SK-N-SH treated with all-trans-retinoic acid at 6 μM for 48 hours (cell line): Measurements from ENCODE around the gene DEFB123.

Source experiments
- ATAC-seq: fragments of 200-7000 bp; cut with Tn5 transposase; 3 replicates; pipeline ENCODE4 v1.9.1; 2020; ENCODE audit warnings: mild to moderate bottlenecking, moderate library complexity
- ARNTL ChIP-seq: fragments of 450-650 bp; formaldehyde crosslinking; IDR thresholded peaks from 2 replicates; pipeline ENCODE4 v1.5.0; 2020; ENCODE audit warnings: low read depth, mild to moderate bottlenecking, moderate library complexity, borderline replicate concordance
- BACH2 ChIP-seq: fragments of 250-450 bp; sonication (Bioruptor Pico); IDR thresholded peaks from 2 replicates; pipeline ENCODE4 v1.9.0; 2021; ENCODE audit warnings: mild to moderate bottlenecking, borderline replicate concordance
- CREB5 ChIP-seq: fragments of 250-450 bp; sonication (Bioruptor Pico); IDR thresholded peaks from 2 replicates; pipeline ENCODE4 v1.5.1; 2020; ENCODE audit warnings: low read depth, mild to moderate bottlenecking, moderate library complexity
- CSDC2 ChIP-seq: fragments of 250-450 bp; sonication (Bioruptor Pico); IDR thresholded peaks from 2 replicates; pipeline ENCODE4 v1.5.0; 2020; ENCODE audit warnings: mild to moderate bottlenecking, moderate library complexity
- CSRNP3 ChIP-seq: fragments of 250-450 bp; sonication (Bioruptor Pico); IDR thresholded peaks from 2 replicates; pipeline ENCODE4 v1.5.1; 2021; ENCODE audit warnings: mild to moderate bottlenecking, moderate library complexity
- GLIS3 ChIP-seq: fragments of 250-450 bp; sonication (Bioruptor Pico); IDR thresholded peaks from 2 replicates; pipeline ENCODE4 v1.5.0; 2020; ENCODE audit warnings: mild to moderate bottlenecking, moderate library complexity
- ISL1 ChIP-seq: fragments of 250-450 bp; sonication (Bioruptor Pico); IDR thresholded peaks from 2 replicates; pipeline ENCODE4 v2.1.2; 2022; ENCODE audit warnings: mild to moderate bottlenecking, moderate library complexity
- OSR1 ChIP-seq: fragments of 250-450 bp; sonication (Bioruptor Pico); IDR thresholded peaks from 2 replicates; pipeline ENCODE4 v1.8.0; 2022; ENCODE audit warnings: moderate library complexity, mild to moderate bottlenecking, inconsistent platforms
- PATZ1 ChIP-seq: fragments of 250-450 bp; sonication (Bioruptor Pico); IDR thresholded peaks from 2 replicates; pipeline ENCODE4 v1.8.0; 2020; ENCODE audit warnings: mild to moderate bottlenecking, moderate library complexity, borderline replicate concordance
- POU6F1 ChIP-seq: fragments of 250-450 bp; sonication (Bioruptor Pico); IDR thresholded peaks from 2 replicates; pipeline ENCODE4 v1.8.0; 2021; ENCODE audit warnings: low read depth, mild to moderate bottlenecking, moderate library complexity, borderline replicate concordance
- PPARA ChIP-seq: fragments of 250-450 bp; sonication (Bioruptor Pico); IDR thresholded peaks from 2 replicates; pipeline ENCODE4 v1.5.0; 2020; ENCODE audit warnings: mild to moderate bottlenecking, borderline replicate concordance
- RARB ChIP-seq: fragments of 250-450 bp; sonication (Bioruptor Pico); IDR thresholded peaks from 2 replicates; pipeline ENCODE4 v1.8.0; 2021; ENCODE audit warnings: mild to moderate bottlenecking, moderate library complexity
- TCF4 ChIP-seq: fragments of 250-450 bp; sonication (Bioruptor Pico); IDR thresholded peaks from 2 replicates; pipeline ENCODE4 v1.8.0; 2021; ENCODE audit warnings: mild to moderate bottlenecking, moderate library complexity, borderline replicate concordance
- TOX ChIP-seq: fragments of 250-450 bp; sonication (Bioruptor Pico); IDR thresholded peaks from 2 replicates; pipeline ENCODE4 v1.8.0; 2021; ENCODE audit warnings: mild to moderate bottlenecking, moderate library complexity, borderline replicate concordance
- TSHZ2 ChIP-seq: fragments of 250-450 bp; sonication (Bioruptor Pico); IDR thresholded peaks from 2 replicates; pipeline ENCODE4 v1.5.0; 2020; ENCODE audit warnings: mild to moderate bottlenecking, moderate library complexity
- ZC3H10 ChIP-seq: fragments of 250-450 bp; sonication (Bioruptor Pico); IDR thresholded peaks from 2 replicates; pipeline ENCODE4 v1.5.1; 2021; ENCODE audit warnings: mild to moderate bottlenecking, moderate library complexity
- ZFP3 ChIP-seq: fragments of 250-450 bp; sonication (Bioruptor Pico); IDR thresholded peaks from 2 replicates; pipeline ENCODE4 v1.5.0; 2020; ENCODE audit warnings: mild to moderate bottlenecking, moderate library complexity
- ZFP30 ChIP-seq: fragments of 450-650 bp; formaldehyde crosslinking; IDR thresholded peaks from 2 replicates; pipeline ENCODE4 v1.5.0; 2022; ENCODE audit warnings: mild to moderate bottlenecking, moderate library complexity
- ZNF565 ChIP-seq: fragments of 450-650 bp; formaldehyde crosslinking; conservative IDR thresholded peaks from 2 replicates; pipeline ENCODE4 v1.5.0; 2020; ENCODE audit warnings: low read depth, mild to moderate bottlenecking, moderate library complexity

The DEFB123 gene

GRCh38 chr20:31475472-31476293, 35.3 kb downstream of the DEFB123 start:
- peak; percentile 65 for ATAC-seq
- TF ChIP-seq PATZ1 (CRISPR knock-in tag): no peak
- TF ChIP-seq ARNTL (CRISPR knock-in tag): no peak
- TF ChIP-seq ZFP3 (CRISPR knock-in tag): no peak
- no peak for TF ChIP-seq BACH2
- TF ChIP-seq GLIS3 (CRISPR knock-in tag): no peak
- no peak for TF ChIP-seq CREB5 (CRISPR knock-in tag)
- TF ChIP-seq OSR1 (CRISPR knock-in tag): no peak
- no peak for TF ChIP-seq ZC3H10 (CRISPR knock-in tag)
- no peak for TF ChIP-seq PPARA (CRISPR knock-in tag)
- no peak for TF ChIP-seq CSRNP3 (CRISPR knock-in tag)
- no peak for TF ChIP-seq RARB (CRISPR knock-in tag)
- TF ChIP-seq POU6F1 (CRISPR knock-in tag): no peak

- TF ChIP-seq BACH2 (no peak), ZC3H10 (CRISPR knock-in tag) (no peak), ISL1 (CRISPR knock-in tag) (no peak)
- ATAC-seq: no peak; the same call in 2 of the 3 replicates
Observed at GRCh38 chr20:31476294-31476585, 35.8 kb downstream of the DEFB123 start.

GRCh38 chr20:31476643-31477215, 36.3 kb downstream of the DEFB123 start:
- no peak for ATAC-seq
- no peak for TF ChIP-seq ISL1 (CRISPR knock-in tag)
- TF ChIP-seq CSDC2 (CRISPR knock-in tag): no peak
- TF ChIP-seq TCF4: no peak
- no peak for TF ChIP-seq POU6F1 (CRISPR knock-in tag)
- no peak for TF ChIP-seq CSRNP3 (CRISPR knock-in tag)
- no peak for TF ChIP-seq OSR1 (CRISPR knock-in tag)
- no peak for TF ChIP-seq ZFP30 (CRISPR knock-in tag)
- no peak for TF ChIP-seq ZNF565 (CRISPR knock-in tag)
- no peak for TF ChIP-seq BACH2
- TF ChIP-seq CREB5 (CRISPR knock-in tag): no peak
- TF ChIP-seq ZFP3 (CRISPR knock-in tag): no peak
- no peak for TF ChIP-seq TSHZ2 (CRISPR knock-in tag)
- no peak for TF ChIP-seq TOX (CRISPR knock-in tag)
- no peak for TF ChIP-seq ZC3H10 (CRISPR knock-in tag)
- no peak for TF ChIP-seq GLIS3 (CRISPR knock-in tag)
- TF ChIP-seq PATZ1 (CRISPR knock-in tag): no peak
